ENCODE data around the gene PCDHGA1. TPM values are rescaled to one million over a fixed set of nuclear protein-coding genes. Genes with fewer than 3 reads are reported as not detected.

PCDHGA1 gene
- total and polyA plus RNA-seq, 4 donors, result 0.05 to 0.08 (median 0.05) TPM; not detected in 1

DNA sequence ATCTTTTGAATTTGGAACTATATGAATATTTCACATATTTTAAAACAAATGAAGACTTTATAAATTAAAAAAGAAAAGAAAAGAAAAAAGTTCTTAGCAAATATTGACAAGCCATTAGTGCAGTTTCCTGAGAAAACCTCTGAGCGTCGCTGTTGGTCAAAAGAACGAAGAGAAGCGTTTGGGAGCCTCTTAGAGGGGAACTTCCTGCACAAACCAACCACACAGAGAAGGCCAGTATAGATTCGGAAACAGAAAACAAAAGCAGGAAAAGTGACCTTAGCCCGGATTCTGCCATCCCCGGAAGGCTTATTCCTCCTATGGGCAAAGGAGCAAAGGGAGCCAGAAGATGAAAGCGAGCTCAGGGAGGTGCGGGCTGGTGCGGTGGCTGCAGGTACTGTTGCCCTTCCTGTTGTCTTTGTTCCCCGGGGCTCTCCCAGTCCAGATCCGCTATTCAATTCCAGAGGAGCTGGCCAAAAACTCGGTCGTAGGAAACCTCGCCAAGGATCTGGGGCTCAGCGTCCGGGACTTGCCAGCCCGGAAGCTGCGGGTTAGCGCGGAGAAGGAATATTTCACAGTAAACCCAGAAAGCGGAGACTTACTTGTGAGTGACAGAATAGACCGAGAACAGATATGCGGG is 29.6 kb downstream of the PCDHGA1 start, which contains the start of gene PCDHGB2:
PCDHGB2 (plus strand) TSS at position 205 of the 637 bp plus-strand sequence; CDS start at position 347, 142 bp downstream.
- Histone ChIP-seq H3K27me3 (ENCODE audit: control insufficient read depth in 4 of 4, insufficient read depth in 4 of 4, low read length in 3 of 4) (peaks cover 0 to 1% (median 0%) of the 10 kb centered on the region in 4 donors), H3K9ac (ENCODE audit: low read depth in 1 of 2, low read length in 2 of 2) (no peak within 1 kb of the TSS), H3K4me1 (ENCODE audit: control insufficient read depth in 4 of 4, insufficient read depth in 4 of 4, low read length in 3 of 4) (no peaks in the 10 kb centered on the region), H3K36me3 (ENCODE audit: control insufficient read depth in 4 of 4, insufficient read depth in 3 of 4, low read depth in 1 of 4, low read length in 3 of 4) (no peaks in the 10 kb centered on the region), H3K4me3 (ENCODE audit: low read depth in 1 of 3, low read length in 3 of 3) (peak within 1 kb of the TSS; percentile 19 to 42 (median 37)), H3K9me3 (ENCODE audit: control insufficient read depth in 4 of 4, low read length in 3 of 4) (peaks cover 38 to 85% (median 61%) of the 10 kb centered on the region in 4 donors), H3K27ac (ENCODE audit: low read depth in 1 of 2, low read length in 2 of 2) (no peak within 1 kb of the TSS)
- peak in 1 of 2 donors; percentile 17 for TF ChIP-seq RAD21 (IDR thresholded peaks at IDR 0.05)
- no peak for TF ChIP-seq SP1 (IDR thresholded peaks at IDR 0.05)
- DNase-seq (ENCODE audit: low spot score), result no peak
- 16% methylated on average over 24 of the region's 24 CpGs for WGBS

DNA sequence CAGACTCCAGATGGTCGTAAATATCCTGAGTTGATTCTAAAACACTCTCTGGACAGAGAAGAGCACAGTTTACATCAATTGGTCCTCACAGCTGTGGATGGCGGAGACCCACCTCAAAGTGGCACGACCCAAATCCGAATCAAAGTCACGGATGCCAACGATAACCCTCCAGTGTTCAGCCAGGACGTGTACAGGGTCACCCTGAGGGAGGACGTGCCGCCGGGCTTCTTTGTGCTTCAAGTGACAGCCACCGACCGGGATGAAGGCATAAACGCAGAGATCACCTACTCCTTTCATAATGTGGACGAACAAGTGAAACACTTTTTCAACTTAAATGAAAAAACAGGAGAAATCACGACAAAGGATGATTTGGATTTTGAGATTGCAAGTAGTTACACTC is 30.4 kb downstream of the PCDHGA1 start:
- peaks cover 39 to 88% (median 67%) of the 10 kb centered on the region in 4 donors for H3K9me3 ChIP-seq (ENCODE audit: control insufficient read depth in 4 of 4, low read length in 3 of 4)
- peaks cover 0 to 2% (median 0%) of the 10 kb centered on the region in 4 donors for H3K27me3 ChIP-seq (ENCODE audit: control insufficient read depth in 4 of 4, insufficient read depth in 4 of 4, low read length in 3 of 4)
- no peak overlapping the region for H3K27ac ChIP-seq (ENCODE audit: low read depth in 1 of 2, low read length in 2 of 2)
- H3K36me3 ChIP-seq (ENCODE audit: control insufficient read depth in 4 of 4, insufficient read depth in 3 of 4, low read depth in 1 of 4, low read length in 3 of 4), result no peaks in the 10 kb centered on the region
- TF ChIP-seq, protein P1, sequence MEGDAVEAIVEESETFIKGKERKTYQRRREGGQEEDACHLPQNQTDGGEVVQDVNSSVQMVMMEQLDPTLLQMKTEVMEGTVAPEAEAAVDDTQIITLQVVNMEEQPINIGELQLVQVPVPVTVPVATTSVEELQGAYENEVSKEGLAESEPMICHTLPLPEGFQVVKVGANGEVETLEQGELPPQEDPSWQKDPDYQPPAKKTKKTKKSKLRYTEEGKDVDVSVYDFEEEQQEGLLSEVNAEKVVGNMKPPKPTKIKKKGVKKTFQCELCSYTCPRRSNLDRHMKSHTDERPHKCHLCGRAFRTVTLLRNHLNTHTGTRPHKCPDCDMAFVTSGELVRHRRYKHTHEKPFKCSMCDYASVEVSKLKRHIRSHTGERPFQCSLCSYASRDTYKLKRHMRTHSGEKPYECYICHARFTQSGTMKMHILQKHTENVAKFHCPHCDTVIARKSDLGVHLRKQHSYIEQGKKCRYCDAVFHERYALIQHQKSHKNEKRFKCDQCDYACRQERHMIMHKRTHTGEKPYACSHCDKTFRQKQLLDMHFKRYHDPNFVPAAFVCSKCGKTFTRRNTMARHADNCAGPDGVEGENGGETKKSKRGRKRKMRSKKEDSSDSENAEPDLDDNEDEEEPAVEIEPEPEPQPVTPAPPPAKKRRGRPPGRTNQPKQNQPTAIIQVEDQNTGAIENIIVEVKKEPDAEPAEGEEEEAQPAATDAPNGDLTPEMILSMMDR (IDR thresholded peaks at IDR 0.05; ENCODE audit: low read depth, low read length, missing input control), result no peak
- no peak for TF ChIP-seq SP1 (IDR thresholded peaks at IDR 0.05)
- TF ChIP-seq RAD21 (IDR thresholded peaks at IDR 0.05), result no peak
- TF ChIP-seq, protein P2, sequence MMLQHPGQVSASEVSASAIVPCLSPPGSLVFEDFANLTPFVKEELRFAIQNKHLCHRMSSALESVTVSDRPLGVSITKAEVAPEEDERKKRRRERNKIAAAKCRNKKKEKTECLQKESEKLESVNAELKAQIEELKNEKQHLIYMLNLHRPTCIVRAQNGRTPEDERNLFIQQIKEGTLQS (IDR thresholded peaks at IDR 0.05), result no peak
- no peak for TF ChIP-seq EGR1 (IDR thresholded peaks at IDR 0.05; ENCODE audit: low read depth in 2 of 2)
- TF ChIP-seq NR2F2 (IDR thresholded peaks at IDR 0.05), result no peak
- TF ChIP-seq YY1 (IDR thresholded peaks at IDR 0.05), result no peak
- no peaks in the 10 kb centered on the region for H3K4me1 ChIP-seq (ENCODE audit: control insufficient read depth in 4 of 4, insufficient read depth in 4 of 4, low read length in 3 of 4)
- 29% methylated on average over 15 of the region's 15 CpGs for WGBS
- no peak overlapping the region for H3K9ac ChIP-seq (ENCODE audit: low read depth in 1 of 2, low read length in 2 of 2)
- no peak for DNase-seq (ENCODE audit: low spot score)
- peak overlapping the region in 2 of 3 donors; percentile 37 to 42 for H3K4me3 ChIP-seq (ENCODE audit: low read depth in 1 of 3, low read length in 3 of 3)

DNA sequence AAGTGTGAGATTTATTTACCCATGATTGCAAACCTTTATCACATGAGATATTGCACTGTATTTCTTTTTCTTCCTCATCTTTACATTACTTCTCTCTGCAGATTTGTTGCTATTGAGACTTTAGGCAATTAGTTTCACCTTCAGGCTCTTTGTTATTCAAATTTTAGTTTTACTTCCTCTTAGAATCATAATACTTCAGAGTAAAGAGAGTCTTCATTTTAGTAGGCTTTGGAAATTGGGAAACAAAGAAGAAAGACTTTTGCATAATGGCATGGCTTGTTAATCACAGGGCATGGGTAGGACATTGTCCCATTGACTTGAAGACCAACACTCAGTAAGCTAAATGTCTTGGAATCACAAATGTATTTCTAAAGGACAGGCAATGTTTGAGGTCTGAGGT is 32.4 kb downstream of the PCDHGA1 start:
- TF ChIP-seq, protein P3, sequence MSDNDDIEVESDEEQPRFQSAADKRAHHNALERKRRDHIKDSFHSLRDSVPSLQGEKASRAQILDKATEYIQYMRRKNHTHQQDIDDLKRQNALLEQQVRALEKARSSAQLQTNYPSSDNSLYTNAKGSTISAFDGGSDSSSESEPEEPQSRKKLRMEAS (IDR thresholded peaks at IDR 0.05), result no peak
- Histone ChIP-seq H3K36me3 (ENCODE audit: control insufficient read depth in 4 of 4, insufficient read depth in 3 of 4, low read depth in 1 of 4, low read length in 3 of 4) (no peaks in the 10 kb centered on the region), H3K9me3 (ENCODE audit: control insufficient read depth in 4 of 4, low read length in 3 of 4) (peaks cover 42 to 79% (median 60%) of the 10 kb centered on the region in 4 donors), H3K27ac (ENCODE audit: low read depth in 1 of 2, low read length in 2 of 2) (no peak overlapping the region), H3K27me3 (ENCODE audit: control insufficient read depth in 4 of 4, insufficient read depth in 4 of 4, low read length in 3 of 4) (peaks cover 0 to 5% (median 0%) of the 10 kb centered on the region in 4 donors), H3K9ac (ENCODE audit: low read depth in 1 of 2, low read length in 2 of 2) (no peak overlapping the region), H3K4me1 (ENCODE audit: control insufficient read depth in 4 of 4, insufficient read depth in 4 of 4, low read length in 3 of 4) (no peaks in the 10 kb centered on the region), H3K4me3 (ENCODE audit: low read depth in 1 of 3, low read length in 3 of 3) (no peak overlapping the region)
- DNase-seq (ENCODE audit: low spot score), result no peak

DNA sequence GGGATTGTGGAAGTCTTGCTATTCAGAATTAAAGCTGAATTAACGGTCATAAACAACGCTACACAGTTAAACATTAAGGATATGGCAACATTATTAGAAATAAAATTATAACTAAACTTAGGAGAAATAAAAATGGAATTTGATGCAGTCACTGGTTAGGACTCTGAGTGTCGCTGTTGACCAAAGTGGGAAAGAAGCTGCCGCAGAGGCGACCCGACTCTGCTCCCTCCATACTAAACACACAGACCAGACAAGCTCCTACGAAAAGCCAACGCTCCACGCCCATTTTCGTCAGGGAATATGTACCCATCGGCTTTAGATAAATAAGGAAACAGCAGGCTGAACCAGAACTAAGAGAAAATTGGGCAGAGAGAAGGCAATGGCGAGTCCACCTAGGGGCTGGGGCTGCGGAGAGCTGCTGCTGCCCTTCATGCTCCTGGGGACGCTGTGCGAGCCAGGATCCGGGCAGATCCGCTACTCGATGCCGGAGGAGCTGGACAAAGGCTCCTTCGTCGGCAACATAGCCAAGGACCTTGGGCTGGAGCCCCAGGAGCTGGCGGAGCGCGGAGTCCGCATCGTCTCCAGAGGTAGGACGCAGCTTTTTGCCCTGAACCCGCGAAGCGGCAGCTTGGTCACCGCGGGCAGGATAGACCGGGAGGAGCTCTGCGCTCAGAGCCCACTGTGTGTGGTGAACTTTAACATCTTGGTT is 33.8 kb downstream of the PCDHGA1 start, which contains the start of gene PCDHGA5:
PCDHGA5 (plus strand) TSS at position 211 of the 709 bp plus-strand sequence; CDS start at position 380, 169 bp downstream.
- DNase-seq (ENCODE audit: low spot score), result no peak
- H3K9ac ChIP-seq (ENCODE audit: low read depth in 1 of 2, low read length in 2 of 2), result no peak within 1 kb of the TSS
- no peak within 1 kb of the TSS for H3K27ac ChIP-seq (ENCODE audit: low read depth in 1 of 2, low read length in 2 of 2)
- no peaks in the 10 kb centered on the region for H3K36me3 ChIP-seq (ENCODE audit: control insufficient read depth in 4 of 4, insufficient read depth in 3 of 4, low read depth in 1 of 4, low read length in 3 of 4)
- peaks cover 40 to 70% (median 58%) of the 10 kb centered on the region in 4 donors for H3K9me3 ChIP-seq (ENCODE audit: control insufficient read depth in 4 of 4, low read length in 3 of 4)
- peak within 1 kb of the TSS in 2 of 3 donors; percentile 20 to 47 for H3K4me3 ChIP-seq (ENCODE audit: low read depth in 1 of 3, low read length in 3 of 3)
- peaks cover 0 to 5% (median 0%) of the 10 kb centered on the region in 4 donors for H3K27me3 ChIP-seq (ENCODE audit: control insufficient read depth in 4 of 4, insufficient read depth in 4 of 4, low read length in 3 of 4)
- no peaks in the 10 kb centered on the region for H3K4me1 ChIP-seq (ENCODE audit: control insufficient read depth in 4 of 4, insufficient read depth in 4 of 4, low read length in 3 of 4)
- 16% methylated on average over 34 of the region's 34 CpGs for WGBS
- TF ChIP-seq EGR1 (IDR thresholded peaks at IDR 0.05; ENCODE audit: low read depth in 2 of 2), result no peak
- TF ChIP-seq, protein P2 (IDR thresholded peaks at IDR 0.05), result no peak
- TF ChIP-seq, protein P4, sequence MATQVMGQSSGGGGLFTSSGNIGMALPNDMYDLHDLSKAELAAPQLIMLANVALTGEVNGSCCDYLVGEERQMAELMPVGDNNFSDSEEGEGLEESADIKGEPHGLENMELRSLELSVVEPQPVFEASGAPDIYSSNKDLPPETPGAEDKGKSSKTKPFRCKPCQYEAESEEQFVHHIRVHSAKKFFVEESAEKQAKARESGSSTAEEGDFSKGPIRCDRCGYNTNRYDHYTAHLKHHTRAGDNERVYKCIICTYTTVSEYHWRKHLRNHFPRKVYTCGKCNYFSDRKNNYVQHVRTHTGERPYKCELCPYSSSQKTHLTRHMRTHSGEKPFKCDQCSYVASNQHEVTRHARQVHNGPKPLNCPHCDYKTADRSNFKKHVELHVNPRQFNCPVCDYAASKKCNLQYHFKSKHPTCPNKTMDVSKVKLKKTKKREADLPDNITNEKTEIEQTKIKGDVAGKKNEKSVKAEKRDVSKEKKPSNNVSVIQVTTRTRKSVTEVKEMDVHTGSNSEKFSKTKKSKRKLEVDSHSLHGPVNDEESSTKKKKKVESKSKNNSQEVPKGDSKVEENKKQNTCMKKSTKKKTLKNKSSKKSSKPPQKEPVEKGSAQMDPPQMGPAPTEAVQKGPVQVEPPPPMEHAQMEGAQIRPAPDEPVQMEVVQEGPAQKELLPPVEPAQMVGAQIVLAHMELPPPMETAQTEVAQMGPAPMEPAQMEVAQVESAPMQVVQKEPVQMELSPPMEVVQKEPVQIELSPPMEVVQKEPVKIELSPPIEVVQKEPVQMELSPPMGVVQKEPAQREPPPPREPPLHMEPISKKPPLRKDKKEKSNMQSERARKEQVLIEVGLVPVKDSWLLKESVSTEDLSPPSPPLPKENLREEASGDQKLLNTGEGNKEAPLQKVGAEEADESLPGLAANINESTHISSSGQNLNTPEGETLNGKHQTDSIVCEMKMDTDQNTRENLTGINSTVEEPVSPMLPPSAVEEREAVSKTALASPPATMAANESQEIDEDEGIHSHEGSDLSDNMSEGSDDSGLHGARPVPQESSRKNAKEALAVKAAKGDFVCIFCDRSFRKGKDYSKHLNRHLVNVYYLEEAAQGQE (IDR thresholded peaks at IDR 0.05), result no peak
- no peak for TF ChIP-seq NR2F2 (IDR thresholded peaks at IDR 0.05)
- TF ChIP-seq FOXA1 (IDR thresholded peaks at IDR 0.05), result no peak
- no peak for TF ChIP-seq HNF4A (conservative IDR thresholded peaks at IDR 0.05)
- TF ChIP-seq RXRA (IDR thresholded peaks at IDR 0.05), result no peak
- TF ChIP-seq GABPA (IDR thresholded peaks at IDR 0.05 in 1 of 2, conservative IDR thresholded peaks at IDR 0.05 in 1 of 2), result no peak
- TF ChIP-seq SP1 (IDR thresholded peaks at IDR 0.05), result no peak
- TF ChIP-seq, protein P3 (IDR thresholded peaks at IDR 0.05), result no peak
- TF ChIP-seq FOXA2 (IDR thresholded peaks at IDR 0.05), result no peak

Data from liver (tissue), 9 donors.